Measurements from ENCODE around the gene KNL1. TPM values are rescaled to one million over a fixed set of nuclear protein-coding genes. Genes with fewer than 3 reads are reported as not detected.

KNL1 gene
- total RNA-seq, 1 experiment from 2014 or later = 27.5 TPM

DNA sequence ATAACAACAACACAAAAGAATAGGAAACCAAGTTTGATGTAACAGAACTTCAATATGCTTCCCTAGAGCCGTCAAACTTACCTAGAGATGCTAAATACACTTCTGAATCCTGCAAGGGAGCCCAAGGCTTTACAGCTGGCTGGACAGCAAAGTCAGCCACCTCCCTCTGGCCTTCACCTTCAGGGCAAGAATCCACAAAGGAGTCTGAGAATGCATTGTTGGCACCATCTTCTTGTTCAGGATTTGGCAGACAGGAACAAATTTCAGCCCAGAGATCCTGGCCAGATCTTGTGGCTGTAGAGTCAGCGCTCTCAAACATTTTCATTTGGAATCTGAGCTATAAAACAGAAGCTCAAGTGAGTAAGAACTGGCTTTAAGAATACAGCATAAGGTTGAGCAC lies 31.4 kb upstream of the KNL1 start:
- 0 out of 2 replicates have a peak, but pooled peaks cover 5% of the 10 kb centered on the region for H3K4me1 ChIP-seq (replicated peaks; ENCODE audit: insufficient read depth)
- DNase-seq = no peak
- H3K27ac ChIP-seq = no peak overlapping the region
- intact Hi-C loops (cut with micrococcal nuclease; ENCODE audit: unreplicated experiment) = no loop called here
- H3K27me3 ChIP-seq (ENCODE audit: insufficient read depth, low read depth) = no peaks in the 10 kb centered on the region
- no peaks in the 10 kb centered on the region for H4K20me1 ChIP-seq (ENCODE audit: insufficient read depth)
- no peak overlapping the region for H3K4me2 ChIP-seq
- CTCF ChIA-PET = interaction anchor here (0.6 kb wide), 1 partner anchor 215 kb away, joined by 3 read pairs; no protein-coding TSS in a partner anchor
- peaks cover 13% of the 10 kb centered on the region for H3K79me2 ChIP-seq (ENCODE audit: low read depth)
- H3K9me2 ChIP-seq (ENCODE audit: insufficient read depth) = no peaks in the 10 kb centered on the region
- no peaks in the 10 kb centered on the region for H3K9me3 ChIP-seq (ENCODE audit: insufficient read depth, low read depth)
- TF ChIP-seq EZH2 (IDR thresholded peaks at IDR 0.05; ENCODE audit: low read depth) = no peak
- TF ChIP-seq, protein P1, sequence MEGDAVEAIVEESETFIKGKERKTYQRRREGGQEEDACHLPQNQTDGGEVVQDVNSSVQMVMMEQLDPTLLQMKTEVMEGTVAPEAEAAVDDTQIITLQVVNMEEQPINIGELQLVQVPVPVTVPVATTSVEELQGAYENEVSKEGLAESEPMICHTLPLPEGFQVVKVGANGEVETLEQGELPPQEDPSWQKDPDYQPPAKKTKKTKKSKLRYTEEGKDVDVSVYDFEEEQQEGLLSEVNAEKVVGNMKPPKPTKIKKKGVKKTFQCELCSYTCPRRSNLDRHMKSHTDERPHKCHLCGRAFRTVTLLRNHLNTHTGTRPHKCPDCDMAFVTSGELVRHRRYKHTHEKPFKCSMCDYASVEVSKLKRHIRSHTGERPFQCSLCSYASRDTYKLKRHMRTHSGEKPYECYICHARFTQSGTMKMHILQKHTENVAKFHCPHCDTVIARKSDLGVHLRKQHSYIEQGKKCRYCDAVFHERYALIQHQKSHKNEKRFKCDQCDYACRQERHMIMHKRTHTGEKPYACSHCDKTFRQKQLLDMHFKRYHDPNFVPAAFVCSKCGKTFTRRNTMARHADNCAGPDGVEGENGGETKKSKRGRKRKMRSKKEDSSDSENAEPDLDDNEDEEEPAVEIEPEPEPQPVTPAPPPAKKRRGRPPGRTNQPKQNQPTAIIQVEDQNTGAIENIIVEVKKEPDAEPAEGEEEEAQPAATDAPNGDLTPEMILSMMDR (conservative IDR thresholded peaks at IDR 0.05) = no peak
- H2AFZ ChIP-seq = no peak overlapping the region
- H3K4me3 ChIP-seq = no peak overlapping the region
- POLR2A ChIA-PET (ENCODE audit: unreplicated experiment) = interaction anchor here (0.6 kb wide), 1 partner anchor 223 kb away, joined by 7 read pairs; no protein-coding TSS in a partner anchor
- H3K36me3 ChIP-seq (ENCODE audit: low read depth) = no peaks in the 10 kb centered on the region; the same call in 1 of the 2 replicates
- no TSS peak for BruUV-seq (replicated peaks)
- no peaks in the 10 kb centered on the region for H3F3A ChIP-seq (ENCODE audit: insufficient read depth, low read depth)

DNA sequence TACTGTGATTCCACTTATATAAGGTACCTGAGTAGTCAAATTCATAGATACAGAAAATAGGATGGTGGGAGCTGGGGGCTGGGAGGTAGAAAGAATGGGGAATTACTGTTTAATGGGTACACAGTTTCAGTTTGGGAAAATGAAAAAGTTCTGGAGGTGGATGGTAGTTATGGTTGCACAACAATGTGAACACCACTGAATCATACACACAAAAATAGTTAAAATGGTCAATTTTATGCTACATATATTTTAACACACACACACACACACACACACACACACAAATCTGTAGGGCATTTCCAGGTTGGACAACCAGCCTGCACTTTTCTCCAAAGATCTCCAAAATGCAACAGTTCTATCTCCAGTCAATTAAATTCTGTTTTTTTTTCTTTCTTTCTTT lies 30.6 kb upstream of the KNL1 start:
- Histone ChIP-seq H3K79me2 (ENCODE audit: low read depth) (peaks cover 13% of the 10 kb centered on the region), H3K4me1 (replicated peaks; ENCODE audit: insufficient read depth) (peaks cover 7% of the 10 kb centered on the region), H3K36me3 (ENCODE audit: low read depth) (no peaks in the 10 kb centered on the region; the same call in 1 of the 2 replicates), H3K9me2 (ENCODE audit: insufficient read depth) (no peaks in the 10 kb centered on the region), H3K27ac (no peak overlapping the region), H3F3A (ENCODE audit: insufficient read depth, low read depth) (no peaks in the 10 kb centered on the region), H3K4me3 (no peak overlapping the region; the same call in 1 of the 2 replicates), H4K20me1 (ENCODE audit: insufficient read depth) (no peaks in the 10 kb centered on the region), H2AFZ (no peak overlapping the region), H3K27me3 (ENCODE audit: insufficient read depth, low read depth) (no peaks in the 10 kb centered on the region), H3K9me3 (ENCODE audit: insufficient read depth, low read depth) (no peaks in the 10 kb centered on the region), H3K4me2 (peak overlapping the region; percentile 79; the same call in 1 of the 2 replicates)
- POLR2A ChIA-PET (ENCODE audit: unreplicated experiment) = no interaction called here
- intact Hi-C loops (cut with micrococcal nuclease; ENCODE audit: unreplicated experiment) = no loop called here
- no TSS peak for BruUV-seq (replicated peaks)
- TF ChIP-seq, protein P1 (conservative IDR thresholded peaks at IDR 0.05) = no peak
- TF ChIP-seq EZH2 (IDR thresholded peaks at IDR 0.05; ENCODE audit: low read depth) = no peak
- CTCF ChIA-PET = no interaction called here
- no peak for DNase-seq

DNA sequence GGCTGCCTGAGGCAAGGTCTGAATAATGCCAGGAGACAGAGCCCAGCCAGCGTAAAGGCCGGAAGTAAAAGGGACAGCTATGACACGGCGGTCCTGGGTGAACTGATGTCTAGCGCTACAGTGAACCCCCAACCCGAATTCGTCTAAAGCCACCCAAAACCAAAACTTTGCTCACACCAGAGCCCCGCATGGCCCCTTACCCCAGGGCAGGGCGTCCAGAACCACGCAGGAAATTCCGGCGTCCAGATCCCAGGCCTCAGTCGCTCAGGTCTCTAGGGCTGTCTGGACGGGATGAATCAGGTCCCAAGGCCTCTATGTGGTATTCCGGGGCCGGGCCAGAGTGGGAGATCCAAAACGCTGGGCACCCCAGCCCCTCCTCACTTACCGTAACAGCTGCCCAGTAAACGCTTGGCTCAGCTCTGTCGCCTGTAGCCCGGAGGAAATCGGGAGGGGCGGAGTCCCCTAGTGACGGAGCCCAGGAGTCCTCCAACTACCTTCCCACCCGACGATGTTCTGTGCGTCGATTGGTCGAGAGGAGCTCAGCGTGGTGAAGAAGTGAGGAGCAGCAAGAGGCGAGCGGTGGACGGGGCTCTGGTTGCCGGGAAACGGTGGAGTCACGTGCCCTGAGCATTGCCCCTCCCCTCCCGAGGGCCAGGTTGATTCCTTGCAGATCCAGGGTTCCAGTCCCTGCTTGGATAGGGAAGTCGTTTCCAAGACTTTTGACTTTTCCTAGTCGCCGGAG lies 29.3 kb upstream of the KNL1 start, which contains the start of gene CCDC32:
Gene CCDC32, minus strand, starts transcription at position 452 of the 742 bp plus-strand sequence. CDS start 2,027 bp downstream, outside the sequence.
- peak within 1 kb of the TSS; percentile 98 for H2AFZ ChIP-seq
- H3K9me3 ChIP-seq (ENCODE audit: insufficient read depth, low read depth) = no peaks in the 10 kb centered on the region
- DNase-seq = peak; percentile 94 to 96
- H3K27me3 ChIP-seq (ENCODE audit: insufficient read depth, low read depth) = no peaks in the 10 kb centered on the region
- H3K36me3 ChIP-seq (ENCODE audit: low read depth) = no peaks in the 10 kb centered on the region; the same call in 1 of the 2 replicates
- intact Hi-C loops (cut with micrococcal nuclease; ENCODE audit: unreplicated experiment) = loop anchor here (2.0 kb wide), 1 partner anchor 94 kb away; the partner anchor contains the start of gene CHST14
- peaks cover 19% of the 10 kb centered on the region for H3K79me2 ChIP-seq (ENCODE audit: low read depth)
- peak within 1 kb of the TSS; percentile 51 for H3K27ac ChIP-seq
- H3K9me2 ChIP-seq (ENCODE audit: insufficient read depth) = no peaks in the 10 kb centered on the region
- ChIA-PET CTCF (interaction anchor here (0.6 to 0.8 kb wide), 2 partner anchors 25 to 45 kb away, joined by 3 to 13 read pairs; no protein-coding TSS in a partner anchor), POLR2A (ENCODE audit: unreplicated experiment) (interaction anchor here (0.5 to 0.7 kb wide), 8 partner anchors 12 to 1217 kb away, joined by 3 to 27 read pairs (median 6); no protein-coding TSS in a partner anchor)
- peak within 1 kb of the TSS; percentile 79 for H3K4me2 ChIP-seq
- no peaks in the 10 kb centered on the region for H4K20me1 ChIP-seq (ENCODE audit: insufficient read depth)
- H3K4me1 ChIP-seq (replicated peaks; ENCODE audit: insufficient read depth) = peaks cover 10% of the 10 kb centered on the region
- H3F3A ChIP-seq (ENCODE audit: insufficient read depth, low read depth) = no peaks in the 10 kb centered on the region
- TSS peak; percentile 65 for BruUV-seq (replicated peaks)
- TF ChIP-seq EZH2 (IDR thresholded peaks at IDR 0.05; ENCODE audit: low read depth) = no peak
- TF ChIP-seq, protein P1 (conservative IDR thresholded peaks at IDR 0.05) = no peak
- peak within 1 kb of the TSS; percentile 89 for H3K4me3 ChIP-seq

Measured in PC-9 (cell line).